Putamen (tissue), 1 donor: Measurements from ENCODE around the gene ATP2B1.

Source experiments
- DNase-seq: peaks from one replicate; pipeline ENCODE4 v3.0.0-alpha.2; 2016; ENCODE audit warnings: low spot score

ATP2B1 gene

GRCh38 chr12:89539426-89540223 is 169.0 kb downstream of the ATP2B1 start:
- DNase-seq, result no peak

GRCh38 chr12:89538897-89539296 is 169.7 kb downstream of the ATP2B1 start:
- DNase-seq, result peak; percentile 33
